K562 (cell line): ENCODE measurements around the gene SLC66A2. TPM values are rescaled to one million over a fixed set of nuclear protein-coding genes. Genes with fewer than 3 reads are reported as not detected.

ENCODE experiments used
- ATAC-seq: fragments of 200-7000 bp; cut with Tn5 transposase; 3 replicates; pipeline ENCODE4 v1.9.1; 2020; ENCODE audit warnings: moderate library complexity
- BruUV-seq: library from RNA; stranded (reverse); fragments of 400-500 nt; replicated peaks from 2 replicates; lab custom pipeline; 2021; lab: Mats Ljungman, UMichigan
- CTCF ChIA-PET: fragments of 300-600 bp; formaldehyde crosslinking; extraction: SDS; loops from one replicate; lab custom pipeline; 2021; ENCODE audit warnings: low intra/inter-chr PET ratio; lab: Yijun Ruan, JAX
- POLR2A ChIA-PET: fragments of 300-600, 350-650 bp; sonication (Branson Sonifier 250); formaldehyde crosslinking; extraction: SDS; loops from one replicate; lab custom pipeline; 2021; ENCODE audit warnings: antibody characterized with exemption, inconsistent platforms; lab: Yijun Ruan, JAX
- DNase-seq, 4 experiments: peaks; one replicate each; pipeline versions ENCODE4 v3.0.0 to v3.0.0-alpha.2; 2011 to 2018; ENCODE audit warnings: low spot score in 3 of 4, mixed read lengths in 3 of 4; ENCODE audit errors: extremely low read depth in 1 of 4
- FAIRE-seq: peaks from 2 replicates; lab custom pipeline; 2011; peaks lifted over from hg19 to GRCh38; lab: Jason Lieb, UNC
- H2AFZ ChIP-seq: 2 replicates; pipeline ENCODE4 v1.6.0; 2011; ENCODE audit warnings: low read depth, low read length, control low read depth, inconsistent platforms
- H3K27ac ChIP-seq: fragments of 200-600 bp; 3 replicates; pipeline ENCODE4 v1.8.0; 2011; ENCODE audit warnings: low read depth, mild to moderate bottlenecking, control low read depth, inconsistent platforms, low read length, moderate library complexity, mixed read lengths; ENCODE audit errors: extremely low read depth
- H3K27me3 ChIP-seq, 2 experiments: fragments of 300-600 bp in 1 of 2; 2 replicates in 1 of 2; 3 replicates in 1 of 2; pipeline versions ENCODE4 v1.6.0 to v1.8.0; 2011; ENCODE audit warnings: inconsistent platforms in 2 of 2, low read length in 2 of 2, mild to moderate bottlenecking in 1 of 2, mixed read lengths in 1 of 2, moderate library complexity in 1 of 2; ENCODE audit not compliant: control insufficient read depth in 2 of 2, insufficient read depth in 2 of 2
- H3K36me3 ChIP-seq: fragments of 300-600 bp; 3 replicates; pipeline ENCODE4 v1.8.0; 2011; ENCODE audit warnings: mild to moderate bottlenecking, low read length, inconsistent platforms; ENCODE audit not compliant: control insufficient read depth, insufficient read depth
- H3K4me1 ChIP-seq, 2 experiments: fragments of 200-600 bp in 1 of 2; replicated peaks in 1 of 2; 2 replicates in 1 of 2; 3 replicates in 1 of 2; pipeline versions ENCODE4 v1.5.1 to v1.8.0; 2011; ENCODE audit warnings: inconsistent platforms in 2 of 2, low read length in 2 of 2, mild to moderate bottlenecking in 1 of 2, mixed read lengths in 1 of 2, moderate library complexity in 1 of 2; ENCODE audit not compliant: control insufficient read depth in 2 of 2, insufficient read depth in 2 of 2
- H3K4me2 ChIP-seq: 2 replicates; pipeline ENCODE4 v1.6.1; 2011; ENCODE audit warnings: low read length, control low read depth, inconsistent platforms, mixed read lengths; ENCODE audit not compliant: insufficient read depth
- H3K4me3 ChIP-seq: fragments of 200-600 bp; sonication (generic), shearing (Covaris generic); 2 replicates; pipeline ENCODE4 v1.5.1; 2016; ENCODE audit warnings: control low read depth, inconsistent platforms
- H3K79me2 ChIP-seq: fragments of 200-600 bp; 3 replicates; pipeline ENCODE4 v1.8.0; 2011; ENCODE audit warnings: low read length, inconsistent platforms; ENCODE audit not compliant: control insufficient read depth, insufficient read depth
- H3K9ac ChIP-seq, 2 experiments: 2 replicates each; pipeline versions ENCODE4 v1.6.0 to v1.6.1; 2011; ENCODE audit warnings: low read depth in 2 of 2, low read length in 2 of 2, control low read depth in 1 of 2, inconsistent platforms in 1 of 2, mild to moderate bottlenecking in 1 of 2, mixed read lengths in 1 of 2; ENCODE audit not compliant: insufficient read depth in 1 of 2
- H3K9me1 ChIP-seq: one replicate; pipeline ENCODE4 v1.6.0; 2011; ENCODE audit warnings: inconsistent platforms, mild to moderate bottlenecking, low read length, moderate library complexity; ENCODE audit not compliant: control insufficient read depth, insufficient read depth
- H3K9me3 ChIP-seq: replicated peaks from 2 replicates; pipeline ENCODE4 v1.5.1; 2011; ENCODE audit warnings: low read depth, low read length, inconsistent platforms; ENCODE audit not compliant: control insufficient read depth, insufficient read depth
- H4K20me1 ChIP-seq: replicated peaks from 2 replicates; pipeline ENCODE4 v1.6.1; 2011; ENCODE audit warnings: low read length, inconsistent platforms, mixed read lengths; ENCODE audit not compliant: control insufficient read depth, insufficient read depth
- FOXK2 ChIP-seq, 2 experiments: fragments of 450-650 bp; IDR thresholded peaks in 1 of 2; conservative IDR thresholded peaks in 1 of 2; 2 replicates each; pipeline ENCODE4 v1.6.1; 2016; ENCODE audit warnings: low read depth in 2 of 2, mild to moderate bottlenecking in 1 of 2
- FOXP4 ChIP-seq: sonication (generic); formaldehyde crosslinking; IDR thresholded peaks from 2 replicates; pipeline ENCODE4 v1.8.0; 2022; ENCODE audit warnings: mild to moderate bottlenecking, missing genetic modification reagents, borderline replicate concordance
- MEF2A ChIP-seq: IDR thresholded peaks from 2 replicates; pipeline ENCODE4 v1.6.1; 2011; ENCODE audit warnings: low read depth, mild to moderate bottlenecking, low read length, moderate library complexity; ENCODE audit not compliant: control insufficient read depth
- MYC ChIP-seq, 2 experiments: fragments of 250-450 bp in 1 of 2; sonication (Bioruptor Pico) in 1 of 2; IDR thresholded peaks; 2 replicates each; pipeline versions ENCODE4 v1.5.1 to v1.6.1; 2012 to 2021; ENCODE audit warnings: low read depth in 2 of 2, borderline replicate concordance in 1 of 2, improper control_type of control experiment in 1 of 2, low read length in 1 of 2, mild to moderate bottlenecking in 1 of 2, moderate library complexity in 1 of 2
- MYNN ChIP-seq, 2 experiments: sonication (generic); formaldehyde crosslinking in 1 of 2; IDR thresholded peaks; 2 replicates each; pipeline versions ENCODE4 v1.5.0 to v1.6.1; 2016 to 2020; ENCODE audit warnings: antibody characterized with exemption in 1 of 2, missing genetic modification reagents in 1 of 2
- NCOR1 ChIP-seq: fragments of 450-650 bp; IDR thresholded peaks from 2 replicates; pipeline ENCODE4 v1.6.1; 2016; ENCODE audit warnings: mild to moderate bottlenecking, moderate library complexity
- PTBP1 ChIP-seq: fragments of 200-400 bp; formaldehyde crosslinking; IDR thresholded peaks from 2 replicates; pipeline ENCODE4 v1.6.1; 2017; ENCODE audit warnings: low read depth, low read length
- RBBP5 ChIP-seq: fragments of 200-600 bp; sonication (generic); IDR thresholded peaks from 2 replicates; pipeline ENCODE4 v1.6.1; 2012; ENCODE audit warnings: borderline replicate concordance, mild to moderate bottlenecking, low read length, control low read depth, inconsistent platforms; ENCODE audit not compliant: insufficient read depth, poor library complexity, severe bottlenecking
- RBM14 ChIP-seq: fragments of 200-400 bp; formaldehyde crosslinking; IDR thresholded peaks from 2 replicates; pipeline ENCODE4 v1.6.1; 2018; ENCODE audit warnings: low read depth, mild to moderate bottlenecking, low read length, moderate library complexity, borderline replicate concordance; ENCODE audit not compliant: insufficient read depth
- SMAD4 ChIP-seq: fragments of 250-450 bp; sonication (Bioruptor Pico); conservative IDR thresholded peaks from 2 replicates; pipeline ENCODE4 v1.8.0; 2021; ENCODE audit warnings: inconsistent platforms, mild to moderate bottlenecking, moderate library complexity
- SMARCC2 ChIP-seq: fragments of 450-650 bp; IDR thresholded peaks from 2 replicates; pipeline ENCODE4 v1.6.1; 2017; ENCODE audit warnings: antibody characterized with exemption, moderate library complexity, mild to moderate bottlenecking, low read depth
- TEAD2 ChIP-seq: fragments of 450-650 bp; IDR thresholded peaks from 2 replicates; pipeline ENCODE4 v1.6.1; 2016; ENCODE audit warnings: missing genetic modification characterization, control low read depth, missing compliant biosample characterization
- TFE3 ChIP-seq: fragments of 450-650 bp; formaldehyde crosslinking; IDR thresholded peaks from 2 replicates; pipeline ENCODE4 v1.4.0; 2020; ENCODE audit warnings: mild to moderate bottlenecking, mixed read lengths
- ZNF695 ChIP-seq: fragments of 450-650 bp; formaldehyde crosslinking; IDR thresholded peaks from 2 replicates; pipeline ENCODE4 v1.4.0; 2020; ENCODE audit warnings: mild to moderate bottlenecking, moderate library complexity
- ZNF830 ChIP-seq: fragments of 250-450 bp; sonication (Bioruptor Pico); IDR thresholded peaks from 2 replicates; pipeline ENCODE4 v1.5.0; 2021; ENCODE audit warnings: mild to moderate bottlenecking
- WGBS: fragments of 100-300 bp; shearing (Covaris generic); methylation state at CpG from one replicate; pipeline ENCODE4 v1.1.6; 2016; ENCODE audit warnings: low coverage, mixed read lengths; ENCODE audit not compliant: insufficient coverage; ENCODE audit errors: missing lambda C conversion rate; 5-methylcytosine and 5-hydroxymethylcytosine counted together
- in situ Hi-C: fragments of 300-500 bp; cut with MboI; formaldehyde crosslinking; loops from 4 replicates; pipeline ENCODE4 v1.15.0; 2018; ENCODE audit warnings: inconsistent platforms, mixed read lengths
- intact Hi-C: fragments of 100-400 bp; cut with micrococcal nuclease; formaldehyde crosslinking; loops from 2 replicates; pipeline ENCODE4 v1.14.2; 2022
- polyA plus RNA-seq, 8 experiments: library from polyadenylated mRNA; depleted of rRNA in 4 of 8; stranded (reverse) in 5 of 8; unstranded in 3 of 8; fragments of >200 nt; fragmentation: Nextera tagmentation in 2 of 8; fragmentation: Illumina TruSeq in 1 of 8; extraction: Ambion mirVana in 2 of 8; extraction: Trizol in 1 of 8; gene quantifications; 2 replicates each; pipeline versions ENCODE4 v1.2.1 to v1.2.3, GENCODE V29; 2011 to 2014; ENCODE audit warnings: inconsistent platforms in 1 of 8, missing spikeins in 1 of 8
- total RNA-seq, 7 experiments: library from RNA; depleted of rRNA in 6 of 7; stranded (reverse); fragments of >200 nt in 6 of 7; fragmentation: Illumina TruSeq in 2 of 7; extraction: Trizol in 2 of 7; gene quantifications; 2 replicates each; pipeline versions ENCODE4 v1.2.1 to v1.2.3, GENCODE V29; 2011 to 2021; ENCODE audit warnings: low replicate concordance in 1 of 7

The SLC66A2 gene
- total and polyA plus RNA-seq, 9 of the 15 experiments (the other 6 are each of a cell fraction or from before 2014, with no cell fraction given): 0.25 to 17.5 (median 5.6) TPM

DNA sequence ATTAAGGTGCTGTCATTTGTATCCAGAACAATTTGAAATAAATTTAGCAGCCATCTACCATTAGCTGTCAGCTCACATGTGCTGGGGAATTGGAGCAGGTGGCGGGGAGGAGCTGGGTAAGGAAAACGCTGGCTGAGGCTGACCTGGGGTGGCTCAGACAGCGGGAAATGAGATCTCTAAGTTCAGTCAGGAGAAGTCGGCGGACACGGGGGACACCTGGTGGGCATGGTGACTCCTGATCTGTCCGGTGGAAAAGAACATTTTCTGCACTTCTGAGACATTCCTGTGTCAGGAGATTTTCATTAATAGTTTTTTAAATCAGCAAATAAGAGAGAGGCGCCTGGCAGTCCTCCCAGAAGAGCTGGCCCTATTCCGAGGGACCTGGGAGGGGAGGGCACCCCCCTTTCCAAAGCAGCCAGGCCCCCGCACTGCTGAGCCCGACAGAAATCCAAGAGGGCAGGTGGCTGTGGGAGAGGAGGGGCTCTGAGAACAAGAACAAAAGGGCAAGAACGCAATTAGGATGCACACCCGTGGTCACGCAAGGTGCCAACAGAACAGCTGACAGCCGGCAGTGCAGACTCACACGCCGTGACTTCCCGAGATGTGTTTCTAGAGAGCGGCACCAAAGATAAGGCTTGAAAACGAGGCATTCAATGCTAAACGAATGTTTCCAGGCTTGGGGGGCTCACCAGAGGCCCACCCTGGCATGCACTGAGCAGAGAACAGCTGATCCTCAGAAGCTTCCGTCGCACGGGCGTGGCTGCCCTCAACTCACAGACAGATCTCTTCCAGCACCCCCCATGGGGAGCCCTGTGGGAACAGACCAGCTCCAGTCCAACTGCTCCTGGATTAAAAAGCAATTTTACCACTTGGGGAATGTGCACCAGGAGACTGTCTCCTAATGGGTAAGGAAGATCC is 26.4 kb downstream of the SLC66A2 start:
- Histone ChIP-seq H2AFZ (no peak overlapping the region), H3K27ac (no peak overlapping the region), H3K9me3 (0 out of 2 replicates have a peak, but pooled peaks cover 4% of the 10 kb centered on the region), H3K4me2 (no peak overlapping the region), H3K36me3 (no peaks in the 10 kb centered on the region), H3K27me3 (no peaks in the 10 kb centered on the region), H3K4me3 (no peak overlapping the region), H3K9me1 (no peaks in the 10 kb centered on the region), H3K9ac (no peak overlapping the region)
- POLR2A ChIA-PET: interaction anchor here (1.1 kb wide), 1 partner anchor 37 kb away, joined by 3 read pairs; no protein-coding TSS in a partner anchor
- in situ Hi-C loops: no loop called here
- ATAC-seq: no peak
- TF ChIP-seq SMARCC2 (no peak), NCOR1 (no peak), MYNN (IDR thresholded peaks at IDR 0.05) (no peak), MYNN (CRISPR knock-in tag; IDR thresholded peaks at IDR 0.05) (no peak), MYC (IDR thresholded peaks at IDR 0.05; ENCODE audit: low read depth, low read length) (no peak), MYC (CRISPR knock-in tag; IDR thresholded peaks at IDR 0.05; ENCODE audit: borderline replicate concordance, low read depth) (no peak), ZNF695 (CRISPR knock-in tag) (no peak), SMAD4 (no peak), TEAD2 (tag) (no peak), RBBP5 (no peak), FOXP4 (CRISPR knock-in tag) (no peak), PTBP1 (no peak), FOXK2 (conservative IDR thresholded peaks at IDR 0.05 in 1 of 2, IDR thresholded peaks at IDR 0.05 in 1 of 2; ENCODE audit: low read depth in 2 of 2) (no peak), ZNF830 (CRISPR knock-in tag) (no peak), MEF2A (no peak), TFE3 (CRISPR knock-in tag) (no peak), RBM14 (no peak)
- TF ChIP-seq, all 486 proteins: peak for 0
- FAIRE-seq: no peak
- H3K79me2 ChIP-seq: no peaks in the 10 kb centered on the region
- intact Hi-C loops: no loop called here
- no peaks in the 10 kb centered on the region for H4K20me1 ChIP-seq
- WGBS: 79% methylated on average over 20 of the region's 25 CpGs
- DNase-seq: no peak
- BruUV-seq: no TSS peak
- no peaks in the 10 kb centered on the region; a peak in 1 of 5 replicates for H3K4me1 ChIP-seq
- CTCF ChIA-PET: no interaction called here
